HFFc6 (cell line): ENCODE data around the gene IPO13. TPM values are rescaled to one million over a fixed set of nuclear protein-coding genes. Genes with fewer than 3 reads are reported as not detected.

Experiments
- DNase-seq: peaks from one replicate; pipeline ENCODE4 v3.0.0-alpha.2; 2018
- H3K27ac Mint-ChIP-seq: 2 replicates; pipeline ENCODE4 v1.8.0; 2020; ENCODE audit warnings: mild to moderate bottlenecking, mixed read lengths
- H3K27me3 Mint-ChIP-seq: 2 replicates; pipeline ENCODE4 v1.8.0; 2021; ENCODE audit warnings: mild to moderate bottlenecking, moderate library complexity, mixed read lengths; ENCODE audit not compliant: insufficient read depth
- H3K36me3 Mint-ChIP-seq: 2 replicates; pipeline ENCODE4 v1.8.0; 2021; ENCODE audit warnings: low read depth, mixed read lengths
- H3K4me1 Mint-ChIP-seq: 2 replicates; pipeline ENCODE4 v1.8.0; 2020; ENCODE audit warnings: low read depth, mixed read lengths
- H3K4me3 Mint-ChIP-seq: 2 replicates; pipeline ENCODE4 v1.8.0; 2020; ENCODE audit warnings: mild to moderate bottlenecking, moderate library complexity, mixed read lengths
- H3K9me3 Mint-ChIP-seq: 2 replicates; pipeline ENCODE4 v1.8.0; 2020; ENCODE audit warnings: mild to moderate bottlenecking, mixed read lengths
- CTCF ChIP-seq: fragments of 200-600 bp; sonication (generic); IDR thresholded peaks from 2 replicates; pipeline ENCODE4 v1.5.0; 2021; ENCODE audit warnings: antibody characterized with exemption, mild to moderate bottlenecking
- total RNA-seq, 6 experiments: library from RNA; stranded (reverse); fragmentation: NEBNext Ultra II Directional; extraction: Animal tissue kit (Norgen Biotek cat#: 25700); gene quantifications; 2 replicates in 1 of 6; 3 replicates in 5 of 6; pipeline ENCODE4 v1.2.3, GENCODE V29; 2021

The IPO13 gene
- total RNA-seq, 6 experiments from 2014 or later: 24.0 to 27.8 (median 25.0) TPM

GRCh38 chr1:43904660-43905551 lies 41.8 kb upstream of the IPO13 start:
- peaks cover 5% of the 10 kb centered on the region; the same call in 1 of the 2 replicates for H3K36me3 Mint-ChIP-seq

GRCh38 chr1:43908226-43908625 lies 38.5 kb upstream of the IPO13 start:
- no peak overlapping the region for H3K4me3 Mint-ChIP-seq
- DNase-seq: no peak
- peaks cover 15% of the 10 kb centered on the region for H3K4me1 Mint-ChIP-seq
- H3K36me3 Mint-ChIP-seq: no peaks in the 10 kb centered on the region; the same call in 1 of the 2 replicates
- no peaks in the 10 kb centered on the region for H3K9me3 Mint-ChIP-seq
- no peak for TF ChIP-seq CTCF
- no peak overlapping the region for H3K27ac Mint-ChIP-seq
- peaks cover 4% of the 10 kb centered on the region; the same call in 1 of the 2 replicates for H3K27me3 Mint-ChIP-seq

More at GRCh38 chr1:43904660-43905551, 41.8 kb upstream of the IPO13 start:
- Mint-ChIP-seq H3K4me1 (no peaks in the 10 kb centered on the region), H3K27ac (no peak overlapping the region), H3K9me3 (no peaks in the 10 kb centered on the region), H3K4me3 (no peak overlapping the region), H3K27me3 (no peaks in the 10 kb centered on the region; the same call in 1 of the 2 replicates)
- TF ChIP-seq CTCF: no peak
- DNase-seq: no peak

GRCh38 chr1:43908858-43909257 lies 37.9 kb upstream of the IPO13 start:
- Mint-ChIP-seq H3K4me3 (no peak overlapping the region), H3K27ac (no peak overlapping the region), H3K27me3 (peaks cover 4% of the 10 kb centered on the region; the same call in 1 of the 2 replicates), H3K4me1 (peaks cover 15% of the 10 kb centered on the region), H3K36me3 (no peaks in the 10 kb centered on the region; the same call in 1 of the 2 replicates), H3K9me3 (no peaks in the 10 kb centered on the region)
- 0 out of 2 replicates have a peak, but pooled peaks have one; percentile 9 for TF ChIP-seq CTCF
- no peak for DNase-seq

- DNase-seq: no peak
- Mint-ChIP-seq H3K27ac (no peak overlapping the region), H3K4me3 (no peak overlapping the region), H3K4me1 (peaks cover 22% of the 10 kb centered on the region), H3K27me3 (peaks cover 4% of the 10 kb centered on the region; the same call in 1 of the 2 replicates), H3K36me3 (no peaks in the 10 kb centered on the region; the same call in 1 of the 2 replicates), H3K9me3 (no peaks in the 10 kb centered on the region)
- TF ChIP-seq CTCF: no peak
Observed at GRCh38 chr1:43910343-43910742, 36.4 kb upstream of the IPO13 start.

- no peak for DNase-seq
- TF ChIP-seq CTCF: no peak
Observed at GRCh38 chr1:43912607-43913006, 34.1 kb upstream of the IPO13 start.

More at GRCh38 chr1:43912607-43913006, 34.1 kb upstream of the IPO13 start:
- Mint-ChIP-seq H3K27me3 (peaks cover 4% of the 10 kb centered on the region; the same call in 1 of the 2 replicates), H3K27ac (no peak overlapping the region), H3K36me3 (no peaks in the 10 kb centered on the region; the same call in 1 of the 2 replicates), H3K9me3 (no peaks in the 10 kb centered on the region), H3K4me1 (peaks cover 23% of the 10 kb centered on the region), H3K4me3 (no peak overlapping the region)
